Measurements from ENCODE around the gene MUC4.
"Not testable (repeated sequence)": the region's sequence is repeated elsewhere in the genome, so short reads cannot be mapped to it uniquely, and the experiment has no call there.

Gene MUC4

DNA sequence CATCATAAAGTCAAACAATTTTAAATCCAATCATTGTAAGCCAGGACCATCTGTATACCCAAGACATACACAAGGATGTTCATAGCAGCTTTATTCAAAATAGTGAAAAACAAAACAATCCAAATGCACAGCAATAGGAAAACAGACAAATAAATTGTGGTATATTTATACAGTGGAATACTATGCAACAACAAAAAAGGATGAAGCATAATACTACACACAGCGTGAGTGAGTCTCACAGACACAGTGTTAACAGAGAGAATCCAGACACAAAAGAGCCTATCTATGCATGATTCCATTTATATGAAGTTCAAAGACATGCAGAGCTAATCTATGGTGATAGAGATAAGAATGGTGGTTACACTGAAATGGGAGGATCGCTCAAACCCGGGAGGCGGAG is 96.6 kb downstream of the MUC4 start:
- DNase-seq (ENCODE audit: low read depth) = no peak

DNA sequence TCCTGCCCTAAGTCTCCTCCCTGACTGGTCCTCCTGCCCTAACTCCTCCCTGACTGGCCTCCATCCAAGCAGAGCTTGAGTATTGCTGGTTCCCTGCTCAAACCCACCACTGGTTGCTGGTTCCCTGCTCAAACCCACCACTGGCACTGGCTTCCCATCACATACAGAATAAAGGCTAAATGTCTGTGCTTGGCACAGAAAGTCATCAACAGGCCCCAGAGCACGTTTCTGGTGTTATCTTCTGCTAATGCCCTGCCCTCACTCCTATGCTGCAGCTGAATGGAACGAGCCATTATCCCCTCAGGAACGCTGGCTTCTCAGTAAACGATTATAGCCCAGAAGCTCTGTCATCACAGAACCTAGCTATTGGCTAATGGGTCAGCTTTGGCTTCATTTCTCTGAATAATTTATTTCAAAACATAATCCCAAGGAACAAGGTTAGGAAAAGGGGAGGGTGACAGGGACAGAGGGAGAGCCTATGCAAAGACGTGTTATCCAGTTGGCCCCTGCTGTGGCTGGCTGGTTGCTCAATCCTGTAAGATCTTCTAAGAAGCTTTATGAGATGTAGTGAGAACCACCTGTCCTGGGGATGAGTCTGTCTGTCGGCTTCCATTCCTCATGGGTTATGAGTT is 97.2 kb downstream of the MUC4 start:
- DNase-seq (ENCODE audit: low read depth) = no peak

DNA sequence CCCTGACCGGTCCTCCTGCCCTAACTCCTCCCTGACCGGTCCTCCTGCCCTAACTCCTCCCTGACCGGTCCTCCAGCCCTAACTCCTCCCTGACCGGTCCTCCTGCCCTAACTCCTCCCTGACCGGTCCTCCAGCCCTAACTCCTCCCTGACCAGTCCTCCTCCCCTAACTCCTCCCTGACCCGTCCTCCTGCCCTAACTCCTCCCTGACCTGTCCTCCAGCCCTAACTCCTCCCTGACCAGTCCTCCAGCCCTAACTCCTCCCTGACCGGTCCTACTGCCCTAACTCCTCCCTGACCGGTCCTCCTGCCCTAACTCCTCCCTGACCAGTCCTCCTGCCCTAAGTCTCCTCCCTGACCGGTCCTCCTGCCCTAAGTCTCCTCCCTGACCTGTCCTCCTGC is 98.6 kb downstream of the MUC4 start:
- not testable (repeated sequence) for DNase-seq (ENCODE audit: low read depth)

DNA sequence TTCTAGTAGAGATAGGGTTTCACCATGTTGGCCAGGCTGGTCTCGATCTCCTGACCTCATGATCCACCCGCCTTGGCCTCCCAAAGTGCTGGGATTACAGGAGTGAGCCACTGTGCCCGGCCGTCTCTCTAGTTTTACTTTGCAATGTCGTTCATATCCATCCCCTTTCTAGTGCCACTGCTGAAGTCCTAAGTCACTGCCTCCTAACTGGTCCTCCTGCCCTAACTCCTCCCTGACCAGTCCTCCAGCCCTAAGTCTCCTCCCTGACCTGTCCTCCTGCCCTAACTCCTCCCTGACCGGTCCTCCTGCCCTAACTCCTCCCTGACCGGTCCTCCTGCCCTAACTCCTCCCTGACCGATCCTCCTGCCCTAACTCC is 99.2 kb downstream of the MUC4 start:
- not testable (repeated sequence) for DNase-seq (ENCODE audit: low read depth)

DNA sequence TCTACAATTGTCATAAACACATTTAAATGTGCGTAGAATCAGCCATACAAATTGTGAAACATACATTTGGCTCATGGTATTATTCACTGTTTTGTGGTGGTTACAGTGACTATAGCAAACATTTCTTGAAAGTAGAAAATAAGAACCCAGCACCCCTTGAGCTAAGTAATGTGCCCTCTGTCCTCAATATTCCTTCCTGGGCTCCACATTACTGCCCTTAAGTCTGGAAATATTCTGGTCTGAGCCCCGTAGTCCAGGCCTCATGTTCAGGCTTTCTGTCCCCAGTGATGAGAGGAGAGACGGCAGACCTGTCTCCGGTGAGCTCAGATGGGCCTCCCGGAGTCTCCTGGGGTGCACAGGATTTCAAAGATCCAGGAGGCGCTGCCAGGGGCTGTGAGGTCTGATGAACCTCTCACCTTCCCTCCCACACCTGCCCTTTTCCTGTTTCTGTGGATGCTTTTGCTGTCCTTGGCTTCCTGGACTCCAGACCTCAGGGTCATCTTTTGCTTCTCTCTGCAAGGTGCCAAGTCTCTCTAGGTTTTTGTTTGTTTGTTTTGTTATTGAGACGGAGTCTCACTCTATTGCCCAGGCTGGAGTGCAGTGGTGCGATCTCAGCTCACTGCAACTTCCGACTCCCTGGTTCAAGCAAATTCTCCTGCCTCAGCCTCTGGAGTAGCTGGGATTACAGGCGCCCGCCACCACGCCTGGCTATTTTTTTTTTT is 99.8 kb downstream of the MUC4 start:
- no peak for DNase-seq (ENCODE audit: low read depth)

DNA sequence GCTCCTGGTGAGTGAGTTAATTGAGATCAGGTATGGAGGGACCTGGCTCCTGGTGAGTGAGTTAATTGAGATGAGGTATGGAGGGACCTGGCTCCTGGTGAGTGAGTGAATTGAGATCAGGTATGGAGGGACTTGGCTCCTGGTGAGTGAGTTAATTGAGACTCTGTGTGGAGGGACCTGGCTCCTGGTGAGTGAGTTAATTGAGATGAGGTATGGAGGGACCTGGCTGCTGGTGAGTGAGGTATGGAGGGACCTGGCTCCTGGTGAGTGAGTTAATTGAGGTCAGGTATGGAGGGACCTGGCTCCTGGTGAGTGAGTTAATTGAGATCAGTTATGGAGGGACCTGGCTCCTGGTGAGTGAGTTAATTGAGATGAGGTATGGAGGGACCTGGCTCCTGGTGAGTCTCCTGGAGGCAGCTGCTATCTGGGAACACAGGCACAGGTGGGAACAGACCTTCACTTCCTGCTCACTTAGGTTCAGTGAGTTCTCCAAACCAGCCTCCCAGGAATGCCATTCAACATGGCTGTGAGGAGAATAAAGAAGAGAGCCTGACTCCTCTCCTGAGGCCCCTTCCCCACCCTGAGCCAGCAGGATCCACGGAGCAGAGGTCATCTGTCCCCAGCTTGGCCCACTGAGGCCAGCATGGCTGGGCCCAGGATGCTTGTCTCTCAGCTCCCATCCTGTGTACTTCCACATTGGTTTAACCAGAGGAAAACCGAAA is 100.5 kb downstream of the MUC4 start:
- not testable (repeated sequence) for DNase-seq (ENCODE audit: low read depth)

DNA sequence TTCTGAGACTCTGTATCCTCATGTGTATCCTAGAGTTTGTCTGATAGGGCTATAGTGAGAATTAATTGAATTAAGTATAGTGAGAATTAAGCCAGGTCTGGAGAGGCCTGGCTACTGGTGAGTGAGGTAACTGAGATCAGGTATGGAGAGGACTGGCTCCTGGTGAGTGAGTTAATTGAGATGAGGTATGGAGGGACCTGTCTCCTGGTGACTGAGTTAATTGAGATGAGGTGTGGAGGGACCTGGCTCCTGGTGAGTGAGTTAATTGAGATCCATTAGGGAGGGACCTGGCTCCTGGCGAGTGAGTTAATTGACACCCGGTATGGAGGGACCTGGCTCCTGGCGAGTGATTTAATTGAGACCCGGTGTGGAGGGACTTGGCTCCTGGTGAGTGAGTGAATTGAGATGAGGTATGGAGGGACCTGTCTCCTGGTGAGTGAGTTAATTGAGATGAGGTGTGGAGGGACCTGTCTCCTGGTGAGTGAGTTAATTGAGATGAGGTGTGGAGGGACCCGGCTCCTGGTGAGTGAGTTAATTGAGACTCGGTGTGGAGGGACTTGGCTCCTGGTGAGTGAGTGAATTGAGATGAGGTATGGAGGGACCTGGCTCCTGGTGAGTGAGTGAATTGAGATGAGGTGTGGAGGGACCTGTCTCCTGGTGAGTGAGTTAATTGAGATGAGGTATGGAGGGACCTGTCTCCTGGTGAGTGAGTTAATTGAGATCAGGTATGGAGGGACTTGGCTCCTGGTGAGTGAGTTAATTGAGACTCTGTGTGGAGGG is 101.4 kb downstream of the MUC4 start:
- DNase-seq (ENCODE audit: low read depth) = not testable (repeated sequence)

DNA sequence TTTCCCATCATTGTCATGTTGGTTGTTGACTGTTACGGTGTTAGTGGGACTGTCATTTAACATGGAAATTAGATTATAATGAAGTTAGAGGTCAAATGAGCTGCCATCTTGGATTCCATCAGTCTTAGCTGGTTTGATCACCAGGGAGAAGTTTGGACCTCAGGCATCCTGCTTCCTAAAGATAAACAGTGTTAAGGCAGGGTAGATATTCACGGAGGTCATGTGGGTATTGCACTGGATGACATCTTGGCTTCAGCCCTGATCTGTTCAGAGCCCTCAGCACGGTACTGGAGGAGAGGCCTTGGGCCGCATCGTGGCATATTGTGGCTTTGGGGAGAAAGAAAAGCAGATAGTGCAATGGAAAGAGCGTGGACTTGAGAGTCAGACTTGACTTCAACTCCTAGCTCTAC is 102.0 kb downstream of the MUC4 start:
- DNase-seq (ENCODE audit: low read depth) = no peak

DNA sequence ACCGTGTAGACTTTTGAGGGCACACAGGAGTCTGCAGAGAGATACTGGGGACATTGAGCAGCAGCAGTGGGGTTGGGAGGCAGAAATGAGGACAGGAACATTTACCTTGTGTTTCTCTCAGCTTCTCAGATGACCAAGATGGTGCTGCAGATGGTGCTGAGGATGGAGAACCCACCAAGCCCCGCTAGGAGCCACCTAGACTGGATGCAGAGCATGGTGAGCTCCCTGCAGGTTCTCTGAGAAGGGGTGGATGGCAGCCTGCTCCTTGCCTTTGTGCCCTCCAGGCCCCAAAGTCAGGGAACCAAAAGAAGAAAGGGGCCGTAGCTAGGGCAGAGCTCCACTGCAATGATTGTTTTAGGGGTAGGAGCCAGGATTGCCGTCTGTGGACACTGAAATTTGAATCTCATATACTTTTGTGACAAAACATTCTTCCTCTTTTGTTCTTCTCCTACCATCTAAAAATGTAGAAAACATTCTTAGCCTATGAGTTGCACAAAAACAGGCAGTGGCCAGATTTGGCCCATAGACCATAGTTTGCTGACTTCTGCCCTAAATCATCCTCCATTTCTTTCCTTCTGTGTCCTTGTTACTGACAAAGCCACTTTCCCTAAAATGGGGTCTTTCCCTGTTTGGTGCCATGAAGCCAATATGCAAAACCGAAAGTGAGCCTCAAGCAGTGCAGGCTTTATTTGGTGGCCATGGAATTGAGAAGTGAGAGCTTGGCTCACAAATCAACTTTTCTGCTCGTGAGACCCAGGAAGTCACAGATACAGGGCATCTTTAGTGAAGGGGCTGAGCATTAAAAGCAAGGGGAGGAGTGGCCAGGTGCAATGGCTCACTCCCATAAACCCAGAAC is 102.9 kb downstream of the MUC4 start:
- no peak for DNase-seq (ENCODE audit: low read depth)

DNA sequence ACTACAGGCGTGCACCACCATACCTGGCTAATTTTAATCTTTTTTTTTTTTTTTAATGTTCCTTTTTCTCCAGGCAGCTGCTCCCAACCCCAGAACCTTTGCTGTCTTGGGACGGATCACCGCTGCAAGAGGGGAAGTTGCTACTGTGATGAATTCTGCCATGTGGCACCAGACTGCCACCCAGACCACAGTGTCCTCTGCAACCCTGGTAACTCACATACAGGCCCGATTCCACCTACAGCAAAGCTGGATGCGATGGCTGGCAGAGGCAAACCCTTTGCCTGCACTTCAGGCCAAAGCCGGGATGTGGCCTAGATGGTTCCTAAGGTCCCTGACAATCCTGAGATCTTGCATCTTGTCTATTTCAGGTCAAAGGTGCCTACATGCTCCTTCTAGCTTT is 103.7 kb downstream of the MUC4 start:
- DNase-seq (ENCODE audit: low read depth) = no peak

DNA sequence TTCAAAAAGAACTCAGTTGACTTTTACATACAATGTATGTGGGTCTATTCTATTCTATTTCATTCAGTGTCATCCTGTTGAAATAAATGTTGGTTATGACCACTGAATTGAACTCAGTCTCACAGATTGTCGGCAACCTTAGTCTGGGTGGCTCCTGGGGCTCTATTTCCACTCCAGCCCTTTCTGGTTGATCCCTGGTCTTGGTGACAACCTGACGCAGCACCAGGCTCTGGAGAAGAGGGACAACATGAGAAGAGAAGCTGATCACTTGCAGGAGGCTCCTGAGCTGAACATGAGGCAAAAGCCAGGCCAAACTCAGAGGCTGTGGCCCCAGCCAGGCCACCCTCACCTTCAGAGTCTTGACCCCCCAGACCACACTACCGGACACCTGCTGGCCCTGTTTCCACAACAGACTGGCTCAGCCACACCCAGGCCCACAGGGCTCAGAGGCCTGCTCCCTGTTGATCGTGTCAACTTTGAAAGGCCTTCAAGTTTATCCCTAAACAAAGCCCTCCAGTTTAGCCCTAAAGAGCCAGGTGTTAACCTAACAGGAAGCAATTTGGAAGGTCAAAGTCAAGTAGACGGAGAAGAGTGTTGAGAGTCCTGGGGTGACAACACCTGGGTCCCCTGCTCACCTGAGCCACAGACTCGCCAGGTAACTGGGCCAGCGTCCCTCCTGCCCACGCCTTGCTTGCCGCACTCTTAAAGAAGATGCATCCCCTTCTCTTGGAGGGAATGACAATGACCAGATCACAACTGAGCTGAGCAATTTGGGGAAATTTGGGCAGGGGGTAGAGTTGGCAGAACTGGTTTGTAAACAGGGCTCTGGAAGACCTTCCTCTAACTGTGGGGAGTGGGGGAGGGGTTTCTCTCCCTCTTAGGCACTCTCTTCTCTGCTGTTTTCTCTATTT is 106.4 kb downstream of the MUC4 start:
- DNase-seq (ENCODE audit: low read depth) = no peak

DNA sequence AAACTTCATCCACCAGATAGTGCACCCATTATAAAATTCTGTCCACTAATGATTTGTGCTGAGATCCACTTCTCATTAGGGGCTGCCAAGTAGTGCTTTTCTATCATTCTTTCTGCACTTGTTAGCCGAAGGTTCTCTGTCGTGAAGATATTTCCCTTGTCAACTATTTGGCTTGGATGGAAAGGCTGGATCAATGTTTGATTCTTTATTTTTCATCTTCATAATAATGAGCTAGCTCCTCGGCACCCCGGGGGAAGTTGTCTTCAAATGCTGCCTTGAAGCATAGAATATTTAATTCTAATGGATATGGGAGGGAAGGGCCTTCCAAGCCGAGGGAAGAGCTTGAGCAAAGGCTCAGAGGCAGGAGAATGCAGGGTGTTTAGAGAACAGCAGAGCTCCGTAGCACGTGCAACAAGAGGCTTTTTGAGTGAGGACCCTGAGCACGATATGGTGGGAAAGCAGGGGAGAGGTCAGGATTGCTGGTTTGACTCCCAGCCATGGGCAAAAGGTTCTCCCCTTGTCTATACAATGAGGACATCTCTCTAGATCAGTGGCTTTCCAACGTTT is 107.2 kb downstream of the MUC4 start:
- no peak for DNase-seq (ENCODE audit: low read depth)

DNA sequence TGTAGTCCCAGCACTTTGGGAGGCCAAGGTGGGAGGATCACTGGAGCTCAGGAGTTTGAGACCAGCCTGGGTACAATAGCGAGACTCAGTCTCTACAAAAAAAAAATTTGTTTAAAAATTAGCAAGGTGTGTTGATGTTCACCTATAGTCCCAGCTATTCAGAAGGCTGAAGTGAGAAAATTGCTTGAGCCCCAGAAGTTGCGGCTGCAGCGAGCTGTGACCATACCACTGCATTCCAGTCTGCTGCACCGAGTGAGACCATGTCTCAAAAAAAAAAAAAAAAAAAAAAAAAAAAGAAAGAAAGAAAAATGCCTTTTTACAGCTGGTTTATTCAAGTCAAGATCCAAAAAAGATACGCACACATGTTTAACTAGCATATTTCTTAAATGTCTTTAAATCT is 108.0 kb downstream of the MUC4 start:
- no peak for DNase-seq (ENCODE audit: low read depth)

DNA sequence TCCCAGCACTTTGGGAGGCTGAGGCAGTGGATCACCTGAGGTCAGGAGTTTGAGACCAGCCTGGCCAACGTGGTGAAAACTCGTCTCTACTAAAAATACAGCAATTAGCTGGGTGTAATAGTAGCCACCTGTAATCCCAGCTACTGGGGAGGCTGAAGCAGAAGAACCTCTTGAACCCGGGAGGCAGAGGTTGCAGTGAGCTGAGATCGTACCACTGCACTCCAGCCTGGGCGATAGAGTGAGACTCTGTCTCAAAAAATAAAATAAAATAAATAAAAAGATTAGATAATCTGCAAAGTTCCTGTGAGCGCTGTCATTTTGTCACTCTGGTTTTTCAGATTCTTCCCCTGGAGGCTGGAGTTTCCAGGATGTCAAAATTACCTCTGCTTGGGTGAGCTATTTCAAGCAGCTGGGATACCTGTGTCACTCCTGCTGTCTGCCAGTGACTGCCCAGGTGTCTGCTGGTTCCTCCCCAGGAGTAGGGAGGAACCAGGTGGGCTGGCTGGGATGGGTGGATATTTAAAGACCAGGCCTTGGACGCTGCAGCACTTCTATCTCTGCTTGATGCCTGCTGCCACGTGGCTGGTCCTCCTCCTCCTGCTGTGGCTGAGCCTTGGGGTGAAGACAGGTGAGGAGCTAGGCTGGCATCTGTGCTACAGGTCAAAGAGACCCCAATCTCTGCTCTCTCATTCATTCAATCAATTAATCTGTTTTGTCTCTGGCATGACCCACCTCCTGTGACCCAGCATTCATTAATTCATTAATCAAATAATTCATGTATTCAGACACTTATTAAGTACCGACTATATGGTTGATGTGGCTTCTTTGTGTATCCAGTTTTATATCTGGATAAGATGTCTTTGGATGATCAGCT is 110.5 kb downstream of the MUC4 start:
- DNase-seq (ENCODE audit: low read depth) = no peak

DNA sequence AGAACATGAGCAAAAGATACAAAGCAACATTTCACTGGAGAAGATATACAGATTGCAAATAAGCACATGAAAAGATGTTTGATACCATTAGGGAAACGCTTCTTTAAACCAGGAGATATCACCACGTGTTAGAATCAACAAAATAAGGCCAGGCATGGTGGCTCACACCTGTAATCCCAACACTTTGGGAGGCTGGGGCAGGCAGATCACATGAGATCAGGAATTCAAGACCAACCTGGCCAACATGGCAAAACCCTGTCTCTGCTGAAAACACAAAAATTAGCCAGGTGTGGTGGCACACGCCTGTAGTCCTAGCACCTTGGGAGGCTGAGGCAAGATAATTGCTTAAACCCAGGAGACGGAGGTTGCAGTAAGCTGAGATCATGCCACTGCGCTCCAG is 111.4 kb downstream of the MUC4 start:
- DNase-seq (ENCODE audit: low read depth) = no peak

DNA sequence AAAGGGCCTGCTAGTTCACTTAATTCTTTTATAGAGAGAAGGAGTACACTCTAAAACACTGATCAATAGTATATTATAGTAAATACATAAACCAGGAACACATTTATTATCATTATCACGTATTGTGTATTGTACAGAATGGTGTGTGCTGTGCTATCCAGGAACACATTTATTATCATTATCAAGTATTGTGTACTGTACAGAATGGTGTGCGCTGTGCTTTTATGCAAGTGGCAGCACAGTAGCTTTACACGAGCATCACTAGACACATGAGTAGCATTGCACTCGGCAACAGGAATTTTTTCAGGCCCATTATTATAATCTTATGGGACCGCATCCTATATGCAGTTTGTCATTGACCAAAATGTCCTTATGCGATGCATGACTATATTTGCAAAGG is 111.9 kb downstream of the MUC4 start:
- no peak for DNase-seq (ENCODE audit: low read depth)

DNA sequence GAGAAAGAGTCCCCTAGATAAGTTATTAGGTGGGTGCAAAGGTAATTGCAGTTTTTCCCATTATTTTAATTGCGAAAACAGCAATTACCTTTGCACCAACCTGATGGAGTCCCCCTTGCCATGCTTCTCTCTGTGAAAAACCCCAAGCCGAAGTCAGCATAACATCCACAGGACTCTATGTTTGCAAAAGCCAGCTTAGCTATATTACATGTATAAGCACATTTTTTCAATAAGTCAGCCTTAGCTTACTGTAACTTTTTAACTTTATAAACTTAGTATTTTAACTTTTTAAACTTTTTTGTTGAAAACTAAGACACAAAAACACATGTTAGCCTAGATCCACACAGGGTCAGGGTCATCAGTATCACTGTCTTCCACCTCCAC is 112.3 kb downstream of the MUC4 start:
- DNase-seq (ENCODE audit: low read depth) = no peak

DNA sequence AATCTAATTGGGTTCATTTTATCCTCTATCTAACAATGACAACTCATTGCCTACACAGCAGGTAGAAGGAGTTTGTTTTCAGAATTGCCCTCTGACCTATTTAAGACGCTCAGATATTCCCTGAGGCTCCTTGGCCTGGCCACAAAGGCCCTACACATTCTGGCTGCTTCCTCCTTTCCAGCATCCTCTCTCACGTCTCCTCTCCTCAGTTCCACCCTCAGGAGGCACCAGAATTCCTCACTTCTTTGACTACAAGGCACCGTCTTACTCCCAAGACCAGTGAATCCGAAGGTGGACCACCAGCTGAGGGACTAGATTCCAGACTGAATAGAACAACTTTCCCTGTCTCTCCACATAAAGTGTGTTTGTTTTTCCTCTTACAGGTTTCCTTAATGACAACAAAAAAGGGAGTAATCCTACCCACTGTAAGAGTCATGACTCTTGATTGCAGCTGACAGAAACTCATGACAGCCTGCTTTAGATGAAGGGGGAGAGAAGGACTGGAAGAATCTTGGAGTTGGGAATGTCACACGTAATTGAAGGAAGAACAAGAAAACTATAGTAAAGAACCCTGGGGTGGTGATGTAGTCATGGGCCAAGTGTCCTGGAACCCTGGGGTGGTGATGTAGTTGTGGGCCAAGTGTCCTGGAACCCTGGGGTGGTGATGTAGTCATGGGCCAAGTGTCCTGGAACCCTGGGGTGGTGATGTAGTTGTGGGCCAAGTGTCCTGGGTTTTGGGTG is 112.9 kb downstream of the MUC4 start:
- no peak for DNase-seq (ENCODE audit: low read depth)

DNA sequence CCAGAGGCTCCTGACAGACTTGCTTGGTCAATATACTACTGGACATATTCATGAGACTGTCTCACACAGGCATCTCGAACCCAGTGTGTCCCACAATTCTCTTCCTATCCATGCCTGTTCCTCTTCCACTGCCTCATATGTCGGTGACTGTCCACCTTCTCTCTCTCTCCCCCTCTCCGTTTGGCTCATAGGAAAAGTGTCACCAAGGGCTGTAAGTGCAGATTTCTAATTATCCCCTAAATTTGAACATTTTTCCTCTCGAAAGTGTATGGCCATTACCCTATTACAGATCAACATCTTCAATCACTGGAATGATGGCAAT is 113.4 kb downstream of the MUC4 start:
- no peak for DNase-seq (ENCODE audit: low read depth)

Measured in activated T-cell treated with anti-CD3 and anti-CD28 coated beads for 1 hour (primary cell).